Measurements from ENCODE around the gene ADAM23.

DNA sequence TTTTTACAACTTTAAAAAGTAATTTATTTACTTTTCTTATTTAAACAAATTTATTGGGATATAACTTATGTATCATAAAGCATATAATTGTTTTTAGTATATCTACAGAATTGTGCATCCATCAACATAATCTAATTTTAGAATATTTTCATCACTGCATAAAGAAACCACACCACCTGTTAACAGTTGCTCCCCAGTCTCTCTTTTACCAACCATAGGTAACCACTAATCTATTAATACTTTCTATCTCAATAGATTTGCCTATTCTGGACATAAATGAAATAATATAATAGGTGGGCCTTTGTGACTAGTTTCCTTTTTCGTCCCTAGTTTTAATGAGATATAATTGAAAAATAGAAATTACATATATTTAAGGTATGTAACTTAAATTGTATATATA is 90.6 kb downstream of the ADAM23 start:
- TF ChIP-seq, protein P1, sequence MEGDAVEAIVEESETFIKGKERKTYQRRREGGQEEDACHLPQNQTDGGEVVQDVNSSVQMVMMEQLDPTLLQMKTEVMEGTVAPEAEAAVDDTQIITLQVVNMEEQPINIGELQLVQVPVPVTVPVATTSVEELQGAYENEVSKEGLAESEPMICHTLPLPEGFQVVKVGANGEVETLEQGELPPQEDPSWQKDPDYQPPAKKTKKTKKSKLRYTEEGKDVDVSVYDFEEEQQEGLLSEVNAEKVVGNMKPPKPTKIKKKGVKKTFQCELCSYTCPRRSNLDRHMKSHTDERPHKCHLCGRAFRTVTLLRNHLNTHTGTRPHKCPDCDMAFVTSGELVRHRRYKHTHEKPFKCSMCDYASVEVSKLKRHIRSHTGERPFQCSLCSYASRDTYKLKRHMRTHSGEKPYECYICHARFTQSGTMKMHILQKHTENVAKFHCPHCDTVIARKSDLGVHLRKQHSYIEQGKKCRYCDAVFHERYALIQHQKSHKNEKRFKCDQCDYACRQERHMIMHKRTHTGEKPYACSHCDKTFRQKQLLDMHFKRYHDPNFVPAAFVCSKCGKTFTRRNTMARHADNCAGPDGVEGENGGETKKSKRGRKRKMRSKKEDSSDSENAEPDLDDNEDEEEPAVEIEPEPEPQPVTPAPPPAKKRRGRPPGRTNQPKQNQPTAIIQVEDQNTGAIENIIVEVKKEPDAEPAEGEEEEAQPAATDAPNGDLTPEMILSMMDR (IDR thresholded peaks at IDR 0.05; ENCODE audit: low read depth, low read length) = no peak
- TF ChIP-seq EZH2phosphoT487 (IDR thresholded peaks at IDR 0.05; ENCODE audit: low read depth) = no peak
